Measurements from ENCODE around the gene RAP2A. TPM values are rescaled to one million over a fixed set of nuclear protein-coding genes. Genes with fewer than 3 reads are reported as not detected.
A peak's percentile ranks its signal among the peaks of the same experiment; 100 is the strongest.

Gene RAP2A
- total RNA-seq, 1 experiment from 2014 or later = 33.4 TPM

DNA sequence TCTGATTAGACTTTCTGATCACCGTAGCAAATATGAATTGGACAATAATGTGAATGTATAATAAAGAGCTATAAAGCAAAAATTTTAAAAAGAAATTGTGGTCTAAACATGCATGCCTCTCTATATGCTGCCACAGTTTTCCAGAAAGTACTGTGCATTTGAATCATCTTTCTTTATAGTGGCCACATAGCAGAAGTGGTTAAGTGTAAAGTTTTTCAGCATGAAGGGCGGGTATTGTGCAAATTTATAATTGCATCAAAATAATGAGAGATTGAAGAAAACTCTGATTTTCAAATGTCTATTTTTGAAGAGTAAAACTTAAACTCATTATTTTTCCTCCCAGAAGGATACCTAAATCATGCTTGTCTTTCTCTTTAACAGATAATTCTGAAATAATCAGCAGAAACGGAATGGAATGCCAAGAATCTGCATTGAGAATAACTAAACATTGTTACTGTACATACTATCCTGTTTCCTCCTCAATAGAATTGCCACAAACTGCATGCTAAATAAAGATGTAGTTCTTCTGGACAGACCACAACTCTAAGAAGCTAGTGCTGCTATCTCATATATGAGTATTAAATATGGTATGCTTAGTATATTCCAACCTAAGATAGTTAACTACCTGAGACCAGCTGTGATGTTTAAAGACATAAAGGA lies 42.9 kb upstream of the RAP2A start:
- TF ChIP-seq, protein P1, sequence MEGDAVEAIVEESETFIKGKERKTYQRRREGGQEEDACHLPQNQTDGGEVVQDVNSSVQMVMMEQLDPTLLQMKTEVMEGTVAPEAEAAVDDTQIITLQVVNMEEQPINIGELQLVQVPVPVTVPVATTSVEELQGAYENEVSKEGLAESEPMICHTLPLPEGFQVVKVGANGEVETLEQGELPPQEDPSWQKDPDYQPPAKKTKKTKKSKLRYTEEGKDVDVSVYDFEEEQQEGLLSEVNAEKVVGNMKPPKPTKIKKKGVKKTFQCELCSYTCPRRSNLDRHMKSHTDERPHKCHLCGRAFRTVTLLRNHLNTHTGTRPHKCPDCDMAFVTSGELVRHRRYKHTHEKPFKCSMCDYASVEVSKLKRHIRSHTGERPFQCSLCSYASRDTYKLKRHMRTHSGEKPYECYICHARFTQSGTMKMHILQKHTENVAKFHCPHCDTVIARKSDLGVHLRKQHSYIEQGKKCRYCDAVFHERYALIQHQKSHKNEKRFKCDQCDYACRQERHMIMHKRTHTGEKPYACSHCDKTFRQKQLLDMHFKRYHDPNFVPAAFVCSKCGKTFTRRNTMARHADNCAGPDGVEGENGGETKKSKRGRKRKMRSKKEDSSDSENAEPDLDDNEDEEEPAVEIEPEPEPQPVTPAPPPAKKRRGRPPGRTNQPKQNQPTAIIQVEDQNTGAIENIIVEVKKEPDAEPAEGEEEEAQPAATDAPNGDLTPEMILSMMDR (IDR thresholded peaks at IDR 0.05; ENCODE audit: unreplicated experiment) = no peak
- POLR2A ChIA-PET = interaction anchor here (0.9 kb wide), 1 partner anchor 294 kb away, joined by 4 read pairs; no protein-coding TSS in a partner anchor
- CTCF ChIA-PET = interaction anchor here (0.6 to 2.3 kb wide), 6 partner anchors 10 to 281 kb away, joined by 3 to 8 read pairs (median 4); no protein-coding TSS in a partner anchor
- intact Hi-C loops (cut with micrococcal nuclease) = no loop called here
- Mint-ChIP-seq H3K27ac (ENCODE audit: low read depth, unreplicated experiment) (no peak overlapping the region), H3K27me3 (ENCODE audit: insufficient read depth, unreplicated experiment) (no peaks in the 10 kb centered on the region), H3K4me1 (ENCODE audit: insufficient read depth, unreplicated experiment) (peaks cover 11% of the 10 kb centered on the region), H3K4me3 (ENCODE audit: unreplicated experiment) (no peak overlapping the region), H3K9me3 (ENCODE audit: unreplicated experiment) (no peaks in the 10 kb centered on the region), H3K36me3 (ENCODE audit: insufficient read depth, unreplicated experiment) (peaks cover 14% of the 10 kb centered on the region)
- no peak for DNase-seq (ENCODE audit: unreplicated experiment)
- BruUV-seq (replicated peaks) = no TSS peak

DNA sequence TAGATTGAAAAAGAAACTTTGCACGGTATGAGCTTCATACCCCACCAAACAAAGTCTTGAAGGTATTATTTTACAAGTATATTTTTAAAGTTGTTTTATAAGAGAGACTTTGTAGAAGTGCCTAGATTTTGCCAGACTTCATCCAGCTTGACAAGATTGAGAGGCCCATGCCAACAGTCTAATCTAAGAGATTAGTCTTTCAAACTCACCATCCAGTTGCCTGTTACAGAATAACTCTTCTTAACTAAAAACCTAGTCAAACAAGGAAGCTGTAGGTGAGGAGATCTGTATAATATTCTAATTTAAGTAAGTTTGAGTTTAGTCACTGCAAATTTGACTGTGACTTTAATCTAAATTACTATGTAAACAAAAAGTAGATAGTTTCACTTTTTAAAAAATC lies 41.9 kb upstream of the RAP2A start:
- ChIA-PET CTCF (interaction anchor here (1.4 to 2.3 kb wide), 2 partner anchors 17 to 282 kb away, joined by 4 to 6 read pairs; no protein-coding TSS in a partner anchor), POLR2A (interaction anchor here (0.7 to 0.9 kb wide), 2 partner anchors 170 to 295 kb away, joined by 3 to 4 read pairs; no protein-coding TSS in a partner anchor)
- H3K4me1 Mint-ChIP-seq (ENCODE audit: insufficient read depth, unreplicated experiment) = peaks cover 8% of the 10 kb centered on the region
- H3K36me3 Mint-ChIP-seq (ENCODE audit: insufficient read depth, unreplicated experiment) = peaks cover 14% of the 10 kb centered on the region
- intact Hi-C loops (cut with micrococcal nuclease) = no loop called here
- no TSS peak for BruUV-seq (replicated peaks)
- no peaks in the 10 kb centered on the region for H3K27me3 Mint-ChIP-seq (ENCODE audit: insufficient read depth, unreplicated experiment)
- H3K9me3 Mint-ChIP-seq (ENCODE audit: unreplicated experiment) = no peaks in the 10 kb centered on the region
- no peak for DNase-seq (ENCODE audit: unreplicated experiment)
- TF ChIP-seq, protein P1 (IDR thresholded peaks at IDR 0.05; ENCODE audit: unreplicated experiment) = no peak
- no peak overlapping the region for H3K4me3 Mint-ChIP-seq (ENCODE audit: unreplicated experiment)
- no peak overlapping the region for H3K27ac Mint-ChIP-seq (ENCODE audit: low read depth, unreplicated experiment)

DNA sequence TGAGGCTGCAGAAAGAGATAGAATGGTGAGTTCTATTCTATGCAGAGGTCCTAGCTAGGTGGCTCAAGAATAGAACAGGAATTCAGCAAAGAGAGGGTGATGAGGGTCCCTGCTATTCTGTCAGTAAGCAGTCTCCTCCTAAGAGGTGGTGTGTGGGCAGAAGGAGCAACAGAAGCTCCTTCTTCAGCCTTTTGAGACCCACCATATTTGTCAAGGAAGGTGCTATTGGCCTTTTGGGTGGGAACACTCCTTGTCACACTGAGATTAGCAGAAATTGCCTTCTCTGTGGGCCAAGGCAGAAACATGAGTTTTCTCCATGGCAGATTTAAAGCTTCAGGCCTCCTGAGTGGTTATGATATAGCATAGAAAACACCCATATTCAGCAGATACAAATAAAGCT lies 39.4 kb upstream of the RAP2A start:
- no TSS peak for BruUV-seq (replicated peaks)
- TF ChIP-seq, protein P1 (IDR thresholded peaks at IDR 0.05; ENCODE audit: unreplicated experiment) = no peak
- Mint-ChIP-seq H3K36me3 (ENCODE audit: insufficient read depth, unreplicated experiment) (no peaks in the 10 kb centered on the region), H3K4me1 (ENCODE audit: insufficient read depth, unreplicated experiment) (peaks cover 8% of the 10 kb centered on the region), H3K27me3 (ENCODE audit: insufficient read depth, unreplicated experiment) (no peaks in the 10 kb centered on the region), H3K4me3 (ENCODE audit: unreplicated experiment) (no peak overlapping the region), H3K9me3 (ENCODE audit: unreplicated experiment) (no peaks in the 10 kb centered on the region), H3K27ac (ENCODE audit: low read depth, unreplicated experiment) (peak overlapping the region; percentile 20)
- intact Hi-C loops (cut with micrococcal nuclease) = loop anchor here (2.0 kb wide), 1 partner anchor 38 kb away; no protein-coding TSS in a partner anchor
- ChIA-PET POLR2A (interaction anchor here (0.6 to 1.2 kb wide), 4 partner anchors 10 to 39 kb away, joined by 3 to 7 read pairs (median 4); partner anchors contain the start of gene RAP2A), CTCF (interaction anchor here (0.6 to 1.6 kb wide), 3 partner anchors 9 to 28 kb away, joined by 3 read pairs; no protein-coding TSS in a partner anchor)
- no peak for DNase-seq (ENCODE audit: unreplicated experiment)

DNA sequence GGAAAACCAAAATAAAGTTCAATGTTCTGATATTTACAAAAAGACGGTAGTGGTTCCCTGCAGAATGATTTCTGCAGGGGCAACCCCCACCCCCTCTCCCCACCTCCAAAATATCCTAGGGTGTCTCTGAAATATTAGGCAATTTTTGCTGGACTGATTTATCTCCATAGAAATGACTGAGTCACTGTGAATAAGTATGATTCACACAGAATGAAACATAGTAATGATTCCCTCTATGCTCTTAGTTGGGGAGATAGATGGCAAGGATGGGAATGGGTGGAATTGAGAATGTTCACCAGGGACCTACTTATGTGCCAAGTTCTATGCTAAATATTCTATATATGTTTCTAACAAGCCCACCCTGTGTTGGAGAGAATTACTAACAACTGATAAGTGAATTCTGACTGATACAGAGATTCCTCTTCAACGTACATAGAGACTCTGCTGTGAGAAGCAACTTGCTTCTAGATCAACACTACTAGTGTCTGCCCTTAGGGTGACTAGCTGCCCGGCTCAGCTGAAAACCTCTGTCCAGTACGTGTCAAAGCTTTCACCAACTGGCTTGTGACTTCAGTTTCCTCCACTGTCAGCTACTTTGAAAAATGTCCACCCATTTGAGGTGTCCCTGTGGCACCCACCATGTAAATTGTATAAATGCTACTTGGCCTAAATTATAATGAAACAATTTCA lies 38.4 kb upstream of the RAP2A start:
- peak; percentile 61 for DNase-seq (ENCODE audit: unreplicated experiment)
- CTCF ChIA-PET = interaction anchor here (0.8 to 1.6 kb wide), 2 partner anchors 9 to 286 kb away, joined by 3 to 5 read pairs; no protein-coding TSS in a partner anchor

More for the DNA sequence above, 38.4 kb upstream of the RAP2A start:
- peaks cover 8% of the 10 kb centered on the region for H3K4me1 Mint-ChIP-seq (ENCODE audit: insufficient read depth, unreplicated experiment)
- H3K9me3 Mint-ChIP-seq (ENCODE audit: unreplicated experiment) = no peaks in the 10 kb centered on the region
- TF ChIP-seq, protein P1 (IDR thresholded peaks at IDR 0.05; ENCODE audit: unreplicated experiment) = no peak
- H3K36me3 Mint-ChIP-seq (ENCODE audit: insufficient read depth, unreplicated experiment) = no peaks in the 10 kb centered on the region
- POLR2A ChIA-PET = interaction anchor here (0.5 to 1.9 kb wide), 8 partner anchors 8 to 204 kb away, joined by 3 to 9 read pairs (median 4); partner anchors contain the start of gene RAP2A
- no TSS peak for BruUV-seq (replicated peaks)
- H3K27me3 Mint-ChIP-seq (ENCODE audit: insufficient read depth, unreplicated experiment) = no peaks in the 10 kb centered on the region
- H3K27ac Mint-ChIP-seq (ENCODE audit: low read depth, unreplicated experiment) = peak overlapping the region; percentile 20
- intact Hi-C loops (cut with micrococcal nuclease) = loop anchor here (2.0 kb wide), 1 partner anchor 37 kb away; no protein-coding TSS in a partner anchor
- H3K4me3 Mint-ChIP-seq (ENCODE audit: unreplicated experiment) = no peak overlapping the region
